BLaER1 treated with 17β-estradiol and CSF1 and Interleukin-3, amounts not matched to agents 10 nM and 100 nM (cell line): ENCODE results near the gene GOLGA8M.
"Not testable (repeated sequence)": the region's sequence is repeated elsewhere in the genome, so short reads cannot be mapped to it uniquely, and the experiment has no call there.

ENCODE experiments used
- H3K27ac ChIP-seq, 11 experiments: shearing (Covaris generic); formaldehyde crosslinking; 2 replicates each; pipeline ENCODE4 v1.8.1; 2022
- H3K27me3 ChIP-seq, 11 experiments: shearing (Covaris generic); formaldehyde crosslinking; 2 replicates each; pipeline ENCODE4 v1.8.1; 2022
- H3K36me3 ChIP-seq, 11 experiments: shearing (Covaris generic); formaldehyde crosslinking; 2 replicates each; pipeline ENCODE4 v1.8.1; 2022
- H3K4me1 ChIP-seq, 10 experiments: shearing (Covaris generic); formaldehyde crosslinking; 2 replicates each; pipeline ENCODE4 v1.8.1; 2022
- H3K4me2 ChIP-seq, 11 experiments: shearing (Covaris generic); formaldehyde crosslinking; 2 replicates each; pipeline ENCODE4 v1.8.1; 2022
- H3K4me3 ChIP-seq, 10 experiments: shearing (Covaris generic); formaldehyde crosslinking; 2 replicates each; pipeline ENCODE4 v1.8.1; 2022
- H3K9ac ChIP-seq, 11 experiments: shearing (Covaris generic); formaldehyde crosslinking; 2 replicates each; pipeline ENCODE4 v1.8.1; 2022
- H3K9me3 ChIP-seq, 11 experiments: shearing (Covaris generic); formaldehyde crosslinking; replicated peaks in 1 of 11; 2 replicates each; pipeline ENCODE4 v1.8.1; 2022
- H4K20me1 ChIP-seq, 11 experiments: shearing (Covaris generic); formaldehyde crosslinking; 2 replicates each; pipeline ENCODE4 v1.8.1; 2022
- Cebpa-rat ChIP-seq, 11 experiments: shearing (Covaris generic); IDR thresholded peaks; 2 replicates each; pipeline ENCODE4 v1.8.1; 2022

Gene GOLGA8M

GRCh38 chr15:28712270-28712669, at the start of gene GOLGA8M:
Gene GOLGA8M (minus strand): TSS chr15:28712421. CDS start chr15:28712323, 98 bp downstream.
- not testable (repeated sequence) for H3K4me2 ChIP-seq, H3K27me3 ChIP-seq, H3K27ac ChIP-seq, H3K4me1 ChIP-seq, H3K4me3 ChIP-seq, H3K9me3 ChIP-seq, H3K36me3 ChIP-seq, H4K20me1 ChIP-seq, H3K9ac ChIP-seq

- H3K9ac ChIP-seq, H3K36me3 ChIP-seq, H4K20me1 ChIP-seq, H3K27ac ChIP-seq, H3K4me1 ChIP-seq, H3K27me3 ChIP-seq, H3K4me3 ChIP-seq, H3K4me2 ChIP-seq, H3K9me3 ChIP-seq: not testable (repeated sequence)
Measured at GRCh38 chr15:28742890-28743289, 30.7 kb upstream of the GOLGA8M start.

- H3K9me3 ChIP-seq, H3K36me3 ChIP-seq, H4K20me1 ChIP-seq, H3K27me3 ChIP-seq, H3K4me1 ChIP-seq: not testable (repeated sequence)
- H3K4me3 ChIP-seq = peak overlapping the region in 8 of 10 experiments; percentile 47 to 70 (median 62); a peak in 15 of 20 replicates
- H3K27ac ChIP-seq = peak overlapping the region in 8 of 11 experiments; percentile 61 to 71 (median 65); a peak in 14 of 22 replicates
- H3K9ac ChIP-seq = peak overlapping the region in 8 of 11 experiments; percentile 52 to 67 (median 59); a peak in 13 of 22 replicates
- H3K4me2 ChIP-seq = peak overlapping the region in 10 of 11 experiments; percentile 35 to 61 (median 50); a peak in 15 of 22 replicates
Measured at GRCh38 chr15:28738590-28739292, 26.5 kb upstream of the GOLGA8M start.

- H3K4me1 ChIP-seq, H3K27me3 ChIP-seq, H4K20me1 ChIP-seq, H3K9me3 ChIP-seq, H3K36me3 ChIP-seq: not testable (repeated sequence)
- Histone ChIP-seq H3K27ac (peak overlapping the region in 9 of 11 experiments; percentile 62 to 88 (median 82); a peak in 18 of 22 replicates), H3K9ac (peak overlapping the region in 10 of 11 experiments; percentile 66 to 84 (median 82); a peak in 19 of 22 replicates), H3K4me3 (peak overlapping the region; percentile 55 to 75 (median 67)), H3K4me2 (peak overlapping the region; percentile 57 to 76 (median 68); a peak in 21 of 22 replicates)
Measured at GRCh38 chr15:28738200-28738561, 26.0 kb upstream of the GOLGA8M start.

GRCh38 chr15:28737521-28738199, 25.4 kb upstream of the GOLGA8M start:
- H3K9ac ChIP-seq = peak overlapping the region; percentile 38 to 84 (median 82); a peak in 21 of 22 replicates
- not testable (repeated sequence) for H3K27me3 ChIP-seq, H4K20me1 ChIP-seq, H3K36me3 ChIP-seq, H3K4me1 ChIP-seq, H3K9me3 ChIP-seq
- H3K27ac ChIP-seq = peak overlapping the region in 9 of 11 experiments; percentile 62 to 88 (median 82); a peak in 18 of 22 replicates
- H3K4me3 ChIP-seq = peak overlapping the region; percentile 55 to 75 (median 67)
- H3K4me2 ChIP-seq = peak overlapping the region; percentile 57 to 76 (median 68)

- not testable (repeated sequence) for H3K27ac ChIP-seq, H3K4me2 ChIP-seq, H3K9me3 ChIP-seq, H3K9ac ChIP-seq, H3K4me3 ChIP-seq, H3K36me3 ChIP-seq, H3K27me3 ChIP-seq, H4K20me1 ChIP-seq
- peaks cover 0 to 15% (median 12%) of the 10 kb centered on the region in 10 experiments; a peak in 14 of 20 replicates for H3K4me1 ChIP-seq
Measured at GRCh38 chr15:28728061-28728460, 15.8 kb upstream of the GOLGA8M start.

GRCh38 chr15:28727026-28727425, 14.8 kb upstream of the GOLGA8M start:
- Histone ChIP-seq H3K4me2 (peak overlapping the region in 8 of 11 experiments; percentile 13 to 30 (median 23); a peak in 9 of 22 replicates), H3K4me1 (peaks cover 0 to 15% (median 12%) of the 10 kb centered on the region in 10 experiments; a peak in 14 of 20 replicates)
- not testable (repeated sequence) for H3K36me3 ChIP-seq, H4K20me1 ChIP-seq, H3K27ac ChIP-seq, H3K4me3 ChIP-seq, H3K9ac ChIP-seq, H3K9me3 ChIP-seq, H3K27me3 ChIP-seq

GRCh38 chr15:28726102-28726501, 13.9 kb upstream of the GOLGA8M start:
- Histone ChIP-seq H4K20me1 (no peaks in the 10 kb centered on the region), H3K27me3 (no peaks in the 10 kb centered on the region), H3K4me2 (no peak overlapping the region), H3K36me3 (no peaks in the 10 kb centered on the region), H3K9me3 (0 out of 22 replicates have a peak, but pooled peaks cover 0 to 10% (median 0%) of the 10 kb centered on the region in 11 experiments), H3K9ac (no peak overlapping the region), H3K27ac (no peak overlapping the region), H3K4me1 (peaks cover 0 to 15% (median 12%) of the 10 kb centered on the region in 10 experiments; a peak in 14 of 20 replicates), H3K4me3 (no peak overlapping the region)
- TF ChIP-seq Cebpa-rat (IDR thresholded peaks at IDR 0.05) = no peak

- Histone ChIP-seq H3K4me3 (no peak overlapping the region), H3K4me2 (no peak overlapping the region), H3K36me3 (no peaks in the 10 kb centered on the region), H3K27ac (no peak overlapping the region), H4K20me1 (no peaks in the 10 kb centered on the region), H3K9ac (no peak overlapping the region), H3K4me1 (peaks cover 0 to 15% (median 12%) of the 10 kb centered on the region in 10 experiments; a peak in 14 of 20 replicates), H3K27me3 (no peaks in the 10 kb centered on the region), H3K9me3 (0 out of 22 replicates have a peak, but pooled peaks cover 0 to 10% (median 0%) of the 10 kb centered on the region in 11 experiments)
- TF ChIP-seq Cebpa-rat (IDR thresholded peaks at IDR 0.05) = no peak
Measured at GRCh38 chr15:28725556-28725955, 13.3 kb upstream of the GOLGA8M start.

- Histone ChIP-seq H3K4me1 (peaks cover 0 to 15% (median 12%) of the 10 kb centered on the region in 10 experiments; a peak in 14 of 20 replicates), H3K4me2 (peak overlapping the region in 9 of 11 experiments; percentile 3 to 58 (median 13); a peak in 9 of 22 replicates), H3K27ac (peak overlapping the region in 2 of 11 experiments; percentile 9 to 37; a peak in 1 of 22 replicates)
- H3K9me3 ChIP-seq, H3K27me3 ChIP-seq, H3K4me3 ChIP-seq, H3K9ac ChIP-seq, H3K36me3 ChIP-seq, H4K20me1 ChIP-seq: not testable (repeated sequence)
Measured at GRCh38 chr15:28723986-28724385, 11.8 kb upstream of the GOLGA8M start.

- H3K9me3 ChIP-seq, H3K27ac ChIP-seq, H3K4me2 ChIP-seq, H3K9ac ChIP-seq, H3K4me1 ChIP-seq, H4K20me1 ChIP-seq, H3K4me3 ChIP-seq, H3K36me3 ChIP-seq, H3K27me3 ChIP-seq: not testable (repeated sequence)
Measured at GRCh38 chr15:28719626-28720025, 7.4 kb upstream of the GOLGA8M start.

GRCh38 chr15:28718576-28718975, 6.4 kb upstream of the GOLGA8M start:
- not testable (repeated sequence) for H4K20me1 ChIP-seq, H3K4me1 ChIP-seq, H3K4me2 ChIP-seq, H3K4me3 ChIP-seq, H3K27me3 ChIP-seq, H3K27ac ChIP-seq, H3K9ac ChIP-seq, H3K36me3 ChIP-seq, H3K9me3 ChIP-seq

GRCh38 chr15:28714176-28714575, 2.0 kb upstream of the GOLGA8M start:
- H3K27me3 ChIP-seq, H3K36me3 ChIP-seq, H4K20me1 ChIP-seq, H3K27ac ChIP-seq, H3K9ac ChIP-seq, H3K9me3 ChIP-seq, H3K4me2 ChIP-seq, H3K4me3 ChIP-seq, H3K4me1 ChIP-seq: not testable (repeated sequence)
